ENCODE results near the gene CACNB2.

DNA sequence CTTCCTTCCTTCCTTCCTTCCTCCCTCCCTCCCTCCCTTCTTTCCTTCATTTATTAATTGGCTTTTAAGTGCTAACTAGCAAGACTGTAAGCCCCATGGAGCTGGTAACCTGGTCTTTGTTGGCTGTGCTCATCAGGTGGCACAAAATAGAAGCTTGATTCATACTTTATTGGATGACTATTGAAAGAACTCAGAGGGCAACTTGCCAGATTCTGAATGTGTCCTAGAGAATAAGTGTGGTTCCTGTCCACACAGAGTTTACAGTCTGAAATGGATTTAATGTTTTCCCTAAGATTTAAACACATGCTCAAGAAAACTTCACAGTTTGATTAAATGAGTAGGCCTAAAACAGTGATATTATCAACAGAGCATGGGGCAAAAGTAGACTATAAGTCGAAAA, 3.1 kb upstream of the CACNB2 start:
- TF ChIP-seq POLR2A (IDR thresholded peaks at IDR 0.05; ENCODE audit: low read length) (no peak), GATA1 (IDR thresholded peaks at IDR 0.05; ENCODE audit: low read depth, low read length) (no peak)
